Right lobe of liver (tissue), 6 donors: ENCODE results near the gene DLL1. TPM values are rescaled to one million over a fixed set of nuclear protein-coding genes. Genes with fewer than 3 reads are reported as not detected.

Source experiments
- ATAC-seq, 4 donors: fragments of 200-7000 bp; cut with Tn5 transposase; one replicate each; pipeline ENCODE4 v1.9.1; 2020; ENCODE audit warnings: mild to moderate bottlenecking in 4 of 4, moderate library complexity in 4 of 4
- DNase-seq, 3 donors: peaks; one replicate each; pipeline ENCODE4 v3.0.0-alpha.2; 2020
- H3K27ac ChIP-seq, 3 donors: fragments of 200-600 bp; one replicate each; pipeline ENCODE4 v1.8.0; 2022
- H3K27me3 ChIP-seq, 2 donors: fragments of 200-600 bp; one replicate each; pipeline ENCODE4 v1.8.0; 2022
- H3K36me3 ChIP-seq, 4 donors: fragments of 200-600 bp; sonication (generic) in 1 of 4; one replicate each; pipeline versions ENCODE4 v1.5.1 to v1.8.0; 2017 to 2022; ENCODE audit warnings: control low read depth in 1 of 4
- H3K4me1 ChIP-seq, 4 donors: fragments of 200-600 bp; sonication (generic) in 1 of 4; one replicate each; pipeline versions ENCODE4 v1.5.1 to v1.8.0; 2017 to 2022; ENCODE audit warnings: control low read depth in 1 of 4
- H3K4me3 ChIP-seq, 3 donors: fragments of 200-600 bp; one replicate each; pipeline ENCODE4 v1.8.0; 2022
- H3K9me3 ChIP-seq, 4 donors: fragments of 200-600 bp; sonication (generic) in 1 of 4; one replicate each; pipeline versions ENCODE4 v1.5.1 to v1.8.0; 2017 to 2022; ENCODE audit warnings: control low read depth in 1 of 4
- POLR2A ChIP-seq: fragments of 450-650 bp; IDR thresholded peaks from one replicate; pipeline ENCODE4 v1.6.1; 2017; ENCODE audit warnings: antibody characterized with exemption, mild to moderate bottlenecking
- WGBS: methylation state at CpG from one replicate; pipeline ENCODE4 v1.1.6; 2018; ENCODE audit warnings: low coverage, low lambda C conversion rate; ENCODE audit not compliant: insufficient coverage; ENCODE audit errors: missing lambda C conversion rate; 5-methylcytosine and 5-hydroxymethylcytosine counted together
- intact Hi-C, 2 donors: fragments of 100-400 bp; cut with DNase I; formaldehyde crosslinking; loops; one replicate each; pipeline versions ENCODE4 v1.11.2 to v1.14.1; 2022
- total RNA-seq, 6 experiments: library from RNA; depleted of rRNA in 2 of 6; stranded (reverse); fragments of >200 nt in 2 of 6; fragmentation: NEBNext Ultra II Directional in 3 of 6; extraction: Animal tissue kit (Norgen Biotek cat#: 25700) in 3 of 6; gene quantifications; one replicate each; pipeline versions ENCODE4 v1.1.0 to v1.2.4, GENCODE V29; 2016 to 2023
- TF ChIP-seq, protein P1 (sequence below), 4 donors: fragments of 200-600 bp in 3 of 4; fragments of 450-650 bp in 1 of 4; IDR thresholded peaks; one replicate each; pipeline versions ENCODE4 v1.5.1 to v1.8.0; 2016 to 2022; ENCODE audit warnings: antibody characterized with exemption in 4 of 4, mild to moderate bottlenecking in 2 of 4
- donor health status: DM: no; HTN: yes; CAD: no.
- donor health status: DM: no; HTN: no; CAD: no.
- donor health status: DM: no; HTN: no; CAD: no.
- donor health status: DM: no; HTN: yes; CAD: no.
- donor health status: DM: no; HTN: yes; CAD: no.

Gene DLL1
- total RNA-seq, 6 experiments from 2014 or later, result 2.0 to 9.6 (median 3.4) TPM

- DNase-seq, result peak in 2 of 3 donors; percentile 5 to 47
- no peaks in the 10 kb centered on the region for H3K4me1 ChIP-seq
- no peaks in the 10 kb centered on the region for H3K9me3 ChIP-seq
- no peaks in the 10 kb centered on the region for H3K36me3 ChIP-seq
- no peak overlapping the region for H3K4me3 ChIP-seq
- WGBS, result 87% methylated on average over 10 of the region's 41 CpGs
- H3K27ac ChIP-seq, result no peak overlapping the region
- no peak for ATAC-seq
- no peaks in the 10 kb centered on the region for H3K27me3 ChIP-seq
- intact Hi-C loops, result no loop called here
- TF ChIP-seq, protein P1, sequence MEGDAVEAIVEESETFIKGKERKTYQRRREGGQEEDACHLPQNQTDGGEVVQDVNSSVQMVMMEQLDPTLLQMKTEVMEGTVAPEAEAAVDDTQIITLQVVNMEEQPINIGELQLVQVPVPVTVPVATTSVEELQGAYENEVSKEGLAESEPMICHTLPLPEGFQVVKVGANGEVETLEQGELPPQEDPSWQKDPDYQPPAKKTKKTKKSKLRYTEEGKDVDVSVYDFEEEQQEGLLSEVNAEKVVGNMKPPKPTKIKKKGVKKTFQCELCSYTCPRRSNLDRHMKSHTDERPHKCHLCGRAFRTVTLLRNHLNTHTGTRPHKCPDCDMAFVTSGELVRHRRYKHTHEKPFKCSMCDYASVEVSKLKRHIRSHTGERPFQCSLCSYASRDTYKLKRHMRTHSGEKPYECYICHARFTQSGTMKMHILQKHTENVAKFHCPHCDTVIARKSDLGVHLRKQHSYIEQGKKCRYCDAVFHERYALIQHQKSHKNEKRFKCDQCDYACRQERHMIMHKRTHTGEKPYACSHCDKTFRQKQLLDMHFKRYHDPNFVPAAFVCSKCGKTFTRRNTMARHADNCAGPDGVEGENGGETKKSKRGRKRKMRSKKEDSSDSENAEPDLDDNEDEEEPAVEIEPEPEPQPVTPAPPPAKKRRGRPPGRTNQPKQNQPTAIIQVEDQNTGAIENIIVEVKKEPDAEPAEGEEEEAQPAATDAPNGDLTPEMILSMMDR (IDR thresholded peaks at IDR 0.05), result no peak
- no peak for TF ChIP-seq POLR2A
Observed at GRCh38 chr6:170251776-170252571, 38.9 kb downstream of the DLL1 start.

GRCh38 chr6:170250981-170251775 is 39.7 kb downstream of the DLL1 start:
- no peaks in the 10 kb centered on the region for H3K36me3 ChIP-seq
- intact Hi-C loops, result no loop called here
- no peak overlapping the region for H3K4me3 ChIP-seq
- TF ChIP-seq, protein P1 (IDR thresholded peaks at IDR 0.05), result no peak
- no peak for TF ChIP-seq POLR2A
- peak in 2 of 3 donors; percentile 6 to 48 for DNase-seq
- ATAC-seq, result no peak
- H3K27me3 ChIP-seq, result no peaks in the 10 kb centered on the region
- no peak overlapping the region for H3K27ac ChIP-seq
- H3K4me1 ChIP-seq, result no peaks in the 10 kb centered on the region
- 93% methylated on average over 9 of the region's 21 CpGs for WGBS
- no peaks in the 10 kb centered on the region for H3K9me3 ChIP-seq

DNA sequence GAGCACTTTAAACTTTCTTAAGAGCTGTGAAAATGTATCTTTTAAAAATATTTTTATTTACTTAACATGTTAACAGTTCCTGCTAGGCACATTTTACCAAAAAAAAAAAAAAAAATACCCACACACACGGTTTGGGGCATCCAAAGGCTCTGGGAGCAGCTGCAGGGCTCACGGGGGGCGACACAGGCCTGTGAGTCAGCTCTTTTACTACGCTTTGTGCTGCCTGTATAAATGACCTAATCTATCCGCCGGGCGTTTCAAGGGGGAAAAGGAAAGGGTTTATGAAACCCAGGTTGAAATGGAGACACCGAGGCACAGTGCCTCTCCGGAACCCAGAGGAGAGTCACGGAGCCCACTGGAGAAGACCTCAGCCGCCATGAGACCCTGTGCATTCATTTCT is 40.4 kb downstream of the DLL1 start:
- TF ChIP-seq, protein P1 (IDR thresholded peaks at IDR 0.05), result no peak
- TF ChIP-seq POLR2A, result no peak
- Histone ChIP-seq H3K9me3 (no peaks in the 10 kb centered on the region), H3K4me1 (no peaks in the 10 kb centered on the region), H3K4me3 (no peak overlapping the region), H3K27ac (no peak overlapping the region), H3K36me3 (no peaks in the 10 kb centered on the region), H3K27me3 (no peaks in the 10 kb centered on the region)
- DNase-seq, result peak in 1 of 3 donors; percentile 23
- no peak for ATAC-seq
- intact Hi-C loops, result no loop called here
- 79% methylated on average over 10 of the region's 11 CpGs for WGBS

- H3K4me3 ChIP-seq, result no peak overlapping the region
- no peak overlapping the region for H3K27ac ChIP-seq
- DNase-seq (peak in 1 of 3 donors; percentile 37), ATAC-seq (no peak)
- H3K27me3 ChIP-seq, result no peaks in the 10 kb centered on the region
- intact Hi-C loops, result no loop called here
- no peaks in the 10 kb centered on the region for H3K36me3 ChIP-seq
- TF ChIP-seq, protein P1 (IDR thresholded peaks at IDR 0.05), result no peak
- no peak for TF ChIP-seq POLR2A
- no peaks in the 10 kb centered on the region for H3K4me1 ChIP-seq
- no CpG with 5 or more reads among the region's 15 CpGs for WGBS
- H3K9me3 ChIP-seq, result no peaks in the 10 kb centered on the region
Observed at GRCh38 chr6:170249817-170250216, 41.1 kb downstream of the DLL1 start.
